ENCODE results near the gene CSNK1D.

Gene CSNK1D

GRCh38 chr17:82294064-82294773 lies 20.7 kb upstream of the CSNK1D start:
- no peak for DNase-seq

GRCh38 chr17:82292251-82293154 lies 19.0 kb upstream of the CSNK1D start:
- DNase-seq = peak; percentile 92

- no peak for DNase-seq
Observed at GRCh38 chr17:82291582-82292250, 18.2 kb upstream of the CSNK1D start.

GRCh38 chr17:82287868-82288801 lies 14.6 kb upstream of the CSNK1D start:
- DNase-seq = no peak

GRCh38 chr17:82287013-82287867 lies 13.7 kb upstream of the CSNK1D start:
- no peak for DNase-seq

- DNase-seq = no peak
Observed at GRCh38 chr17:82285141-82285540, 11.6 kb upstream of the CSNK1D start.

GRCh38 chr17:82283208-82283749 lies 9.8 kb upstream of the CSNK1D start:
- no peak for DNase-seq

GRCh38 chr17:82282239-82283207 lies 9.0 kb upstream of the CSNK1D start:
- no peak for DNase-seq

- no peak for DNase-seq
Observed at GRCh38 chr17:82281502-82282238, 8.2 kb upstream of the CSNK1D start.

GRCh38 chr17:82281076-82281475 lies 7.6 kb upstream of the CSNK1D start:
- no peak for DNase-seq

- DNase-seq = no peak
Observed at GRCh38 chr17:82280537-82280936, 7.0 kb upstream of the CSNK1D start.

- DNase-seq = no peak
Observed at GRCh38 chr17:82278786-82279391, 5.4 kb upstream of the CSNK1D start.

- DNase-seq = no peak
Observed at GRCh38 chr17:82278308-82278707, 4.8 kb upstream of the CSNK1D start.

GRCh38 chr17:82277851-82278250 lies 4.4 kb upstream of the CSNK1D start:
- no peak for DNase-seq

GRCh38 chr17:82276938-82277337 lies 3.4 kb upstream of the CSNK1D start:
- DNase-seq = no peak

GRCh38 chr17:82275326-82275725 lies 1.8 kb upstream of the CSNK1D start:
- DNase-seq = no peak

GRCh38 chr17:82274134-82275020 lies 877 bp upstream of the CSNK1D start:
- DNase-seq = no peak
